Left hindlimb (tissue), 1 donor: ENCODE data around the gene DNAJC22.

Source experiments
- DNase-seq: peaks from one replicate; pipeline ENCODE4 v3.0.0-alpha.2; 2018

The DNAJC22 gene

GRCh38 chr12:49345051-49345824 is 1.4 kb upstream of the DNAJC22 start:
- no peak for DNase-seq

- no peak for DNase-seq
Observed at GRCh38 chr12:49345825-49346658, 646 bp upstream of the DNAJC22 start.

- peak; percentile 83 for DNase-seq
Observed at GRCh38 chr12:49347311-49348193, 864 bp downstream of the DNAJC22 start.

GRCh38 chr12:49348781-49349180 is 2.1 kb downstream of the DNAJC22 start:
- DNase-seq = no peak

- DNase-seq = no peak
Observed at GRCh38 chr12:49349266-49349665, 2.6 kb downstream of the DNAJC22 start.

- no peak for DNase-seq
Observed at GRCh38 chr12:49352351-49352750, 5.7 kb downstream of the DNAJC22 start.

- DNase-seq = no peak
Observed at GRCh38 chr12:49355913-49356312, 9.2 kb downstream of the DNAJC22 start.

- DNase-seq = no peak
Observed at GRCh38 chr12:49357103-49357678, 10.5 kb downstream of the DNAJC22 start.

- DNase-seq = peak; percentile 51
Observed at GRCh38 chr12:49358483-49359141, 11.9 kb downstream of the DNAJC22 start.

GRCh38 chr12:49359671-49360070 is 13.0 kb downstream of the DNAJC22 start:
- DNase-seq = no peak

- no peak for DNase-seq
Observed at GRCh38 chr12:49362077-49362476, 15.4 kb downstream of the DNAJC22 start.

- DNase-seq = no peak
Observed at GRCh38 chr12:49364989-49365388, 18.3 kb downstream of the DNAJC22 start.

- no peak for DNase-seq
Observed at GRCh38 chr12:49365542-49365941, 18.9 kb downstream of the DNAJC22 start.

GRCh38 chr12:49366096-49366651 is 19.5 kb downstream of the DNAJC22 start:
- no peak for DNase-seq

GRCh38 chr12:49366652-49367380 is 20.1 kb downstream of the DNAJC22 start:
- DNase-seq = peak; percentile 99

GRCh38 chr12:49367381-49368239 is 20.9 kb downstream of the DNAJC22 start, which contains the start of gene SPATS2:
TSS of gene SPATS2 (plus strand) at chr12:49367462. CDS start at chr12:49461013, 93,551 bp downstream.
- no peak for DNase-seq

GRCh38 chr12:49368240-49368600 is 21.5 kb downstream of the DNAJC22 start:
- DNase-seq = no peak

GRCh38 chr12:49369411-49370145 is 22.9 kb downstream of the DNAJC22 start:
- DNase-seq = peak; percentile 36

GRCh38 chr12:49370539-49370938 is 23.9 kb downstream of the DNAJC22 start:
- DNase-seq = no peak
